SK-N-SH treated with all-trans-retinoic acid at 6 μM for 48 hours (cell line): ENCODE results near the gene LPGAT1.

Source experiments
- ATAC-seq: fragments of 200-7000 bp; cut with Tn5 transposase; 3 replicates; pipeline ENCODE4 v1.9.1; 2020; ENCODE audit warnings: mild to moderate bottlenecking, moderate library complexity
- ARNTL ChIP-seq: fragments of 450-650 bp; formaldehyde crosslinking; IDR thresholded peaks from 2 replicates; pipeline ENCODE4 v1.5.0; 2020; ENCODE audit warnings: low read depth, mild to moderate bottlenecking, moderate library complexity, borderline replicate concordance
- BACH2 ChIP-seq: fragments of 250-450 bp; sonication (Bioruptor Pico); IDR thresholded peaks from 2 replicates; pipeline ENCODE4 v1.9.0; 2021; ENCODE audit warnings: mild to moderate bottlenecking, borderline replicate concordance
- CSDC2 ChIP-seq: fragments of 250-450 bp; sonication (Bioruptor Pico); IDR thresholded peaks from 2 replicates; pipeline ENCODE4 v1.5.0; 2020; ENCODE audit warnings: mild to moderate bottlenecking, moderate library complexity
- CSRNP3 ChIP-seq: fragments of 250-450 bp; sonication (Bioruptor Pico); IDR thresholded peaks from 2 replicates; pipeline ENCODE4 v1.5.1; 2021; ENCODE audit warnings: mild to moderate bottlenecking, moderate library complexity
- ESRRG ChIP-seq: fragments of 250-450 bp; sonication (Bioruptor Pico); IDR thresholded peaks from 2 replicates; pipeline ENCODE4 v1.6.1; 2021; ENCODE audit warnings: mild to moderate bottlenecking
- GLIS3 ChIP-seq: fragments of 250-450 bp; sonication (Bioruptor Pico); IDR thresholded peaks from 2 replicates; pipeline ENCODE4 v1.5.0; 2020; ENCODE audit warnings: mild to moderate bottlenecking, moderate library complexity
- ISL1 ChIP-seq: fragments of 250-450 bp; sonication (Bioruptor Pico); IDR thresholded peaks from 2 replicates; pipeline ENCODE4 v2.1.2; 2022; ENCODE audit warnings: mild to moderate bottlenecking, moderate library complexity
- OSR1 ChIP-seq: fragments of 250-450 bp; sonication (Bioruptor Pico); IDR thresholded peaks from 2 replicates; pipeline ENCODE4 v1.8.0; 2022; ENCODE audit warnings: moderate library complexity, mild to moderate bottlenecking, inconsistent platforms
- PPARA ChIP-seq: fragments of 250-450 bp; sonication (Bioruptor Pico); IDR thresholded peaks from 2 replicates; pipeline ENCODE4 v1.5.0; 2020; ENCODE audit warnings: mild to moderate bottlenecking, borderline replicate concordance
- RARB ChIP-seq: fragments of 250-450 bp; sonication (Bioruptor Pico); IDR thresholded peaks from 2 replicates; pipeline ENCODE4 v1.8.0; 2021; ENCODE audit warnings: mild to moderate bottlenecking, moderate library complexity
- SNAI2 ChIP-seq: fragments of 250-450 bp; sonication (Bioruptor Pico); IDR thresholded peaks from 2 replicates; pipeline ENCODE4 v1.5.0; 2020; ENCODE audit warnings: mild to moderate bottlenecking, moderate library complexity
- TCF4 ChIP-seq: fragments of 250-450 bp; sonication (Bioruptor Pico); IDR thresholded peaks from 2 replicates; pipeline ENCODE4 v1.8.0; 2021; ENCODE audit warnings: mild to moderate bottlenecking, moderate library complexity, borderline replicate concordance
- TOX ChIP-seq: fragments of 250-450 bp; sonication (Bioruptor Pico); IDR thresholded peaks from 2 replicates; pipeline ENCODE4 v1.8.0; 2021; ENCODE audit warnings: mild to moderate bottlenecking, moderate library complexity, borderline replicate concordance
- ZC3H10 ChIP-seq: fragments of 250-450 bp; sonication (Bioruptor Pico); IDR thresholded peaks from 2 replicates; pipeline ENCODE4 v1.5.1; 2021; ENCODE audit warnings: mild to moderate bottlenecking, moderate library complexity
- ZFP3 ChIP-seq: fragments of 250-450 bp; sonication (Bioruptor Pico); IDR thresholded peaks from 2 replicates; pipeline ENCODE4 v1.5.0; 2020; ENCODE audit warnings: mild to moderate bottlenecking, moderate library complexity
- ZFP30 ChIP-seq: fragments of 450-650 bp; formaldehyde crosslinking; IDR thresholded peaks from 2 replicates; pipeline ENCODE4 v1.5.0; 2022; ENCODE audit warnings: mild to moderate bottlenecking, moderate library complexity
- ZNF70 ChIP-seq: fragments of 450-650 bp; formaldehyde crosslinking; IDR thresholded peaks from 2 replicates; pipeline ENCODE4 v1.5.0; 2020; ENCODE audit warnings: mild to moderate bottlenecking, moderate library complexity
- ZNF8 ChIP-seq: fragments of 450-650 bp; formaldehyde crosslinking; IDR thresholded peaks from 2 replicates; pipeline ENCODE4 v1.5.0; 2020; ENCODE audit warnings: mild to moderate bottlenecking, moderate library complexity
- TF ChIP-seq, protein P1 (sequence below): fragments of 250-450 bp; sonication (Bioruptor Pico); IDR thresholded peaks from 2 replicates; pipeline ENCODE4 v1.5.1; 2020; ENCODE audit warnings: low read depth, mild to moderate bottlenecking, moderate library complexity
- TF ChIP-seq, protein P2 (sequence below): fragments of 250-450 bp; sonication (Bioruptor Pico); IDR thresholded peaks from 2 replicates; pipeline ENCODE4 v1.8.0; 2021; ENCODE audit warnings: low read depth, mild to moderate bottlenecking, moderate library complexity, borderline replicate concordance
- TF ChIP-seq, protein P3 (sequence below): fragments of 250-450 bp; sonication (Bioruptor Pico); IDR thresholded peaks from 2 replicates; pipeline ENCODE4 v1.8.0; 2020; ENCODE audit warnings: mild to moderate bottlenecking, moderate library complexity, borderline replicate concordance

LPGAT1 gene, protein sequence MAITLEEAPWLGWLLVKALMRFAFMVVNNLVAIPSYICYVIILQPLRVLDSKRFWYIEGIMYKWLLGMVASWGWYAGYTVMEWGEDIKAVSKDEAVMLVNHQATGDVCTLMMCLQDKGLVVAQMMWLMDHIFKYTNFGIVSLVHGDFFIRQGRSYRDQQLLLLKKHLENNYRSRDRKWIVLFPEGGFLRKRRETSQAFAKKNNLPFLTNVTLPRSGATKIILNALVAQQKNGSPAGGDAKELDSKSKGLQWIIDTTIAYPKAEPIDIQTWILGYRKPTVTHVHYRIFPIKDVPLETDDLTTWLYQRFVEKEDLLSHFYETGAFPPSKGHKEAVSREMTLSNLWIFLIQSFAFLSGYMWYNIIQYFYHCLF

DNA sequence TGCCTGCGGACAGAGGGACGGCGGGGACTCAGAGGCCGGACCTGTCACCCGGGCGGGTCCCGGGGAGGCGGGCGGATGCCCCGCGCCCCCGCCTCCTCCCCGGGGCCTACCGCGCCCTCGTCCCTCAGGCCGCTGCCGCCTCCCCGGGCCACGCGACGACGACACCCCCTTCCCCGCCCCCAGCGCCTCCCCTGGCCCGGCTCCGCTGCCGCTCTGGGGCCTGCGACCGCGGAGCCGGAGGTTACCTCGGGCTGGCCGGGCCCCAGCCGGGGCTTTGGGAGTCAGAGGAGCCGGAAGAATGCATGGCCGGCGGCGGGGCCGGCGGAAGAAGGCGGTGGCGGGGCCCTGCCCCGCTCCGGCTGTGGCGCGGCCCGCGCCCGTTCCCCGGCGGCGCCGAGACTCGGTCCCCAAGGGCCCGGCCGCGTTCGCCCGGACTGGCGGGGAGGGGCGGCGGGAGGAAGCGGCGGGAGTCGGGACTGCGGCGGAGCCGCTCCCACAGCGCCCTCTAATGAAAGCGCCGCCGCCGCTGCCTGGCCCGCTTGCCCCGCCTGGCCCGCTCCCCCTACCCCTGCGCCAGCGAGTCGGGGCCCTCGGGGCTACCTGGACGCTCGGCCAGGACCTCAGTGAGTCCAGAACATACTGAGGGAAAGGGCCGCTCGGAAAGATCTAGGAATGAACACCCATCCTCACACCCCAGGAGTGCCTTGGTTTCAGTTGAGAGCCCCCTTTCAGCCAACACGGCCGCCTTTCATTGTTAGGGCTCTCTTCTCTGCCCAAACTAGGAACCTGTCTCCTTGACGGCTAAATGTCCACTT is at the start of gene LPGAT1:
TSS of gene LPGAT1 (minus strand) at position 436 of the 815 bp plus-strand sequence. CDS start 1,467 bp downstream, outside the sequence.
- ATAC-seq = peak; percentile 93
- no peak for TF ChIP-seq ESRRG (CRISPR knock-in tag)
- TF ChIP-seq ARNTL (CRISPR knock-in tag) = no peak
- TF ChIP-seq, protein P1, sequence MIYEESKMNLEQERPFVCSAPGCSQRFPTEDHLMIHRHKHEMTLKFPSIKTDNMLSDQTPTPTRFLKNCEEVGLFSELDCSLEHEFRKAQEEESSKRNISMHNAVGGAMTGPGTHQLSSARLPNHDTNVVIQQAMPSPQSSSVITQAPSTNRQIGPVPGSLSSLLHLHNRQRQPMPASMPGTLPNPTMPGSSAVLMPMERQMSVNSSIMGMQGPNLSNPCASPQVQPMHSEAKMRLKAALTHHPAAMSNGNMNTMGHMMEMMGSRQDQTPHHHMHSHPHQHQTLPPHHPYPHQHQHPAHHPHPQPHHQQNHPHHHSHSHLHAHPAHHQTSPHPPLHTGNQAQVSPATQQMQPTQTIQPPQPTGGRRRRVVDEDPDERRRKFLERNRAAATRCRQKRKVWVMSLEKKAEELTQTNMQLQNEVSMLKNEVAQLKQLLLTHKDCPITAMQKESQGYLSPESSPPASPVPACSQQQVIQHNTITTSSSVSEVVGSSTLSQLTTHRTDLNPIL (CRISPR knock-in tag) = no peak
- TF ChIP-seq BACH2 (CRISPR knock-in tag) = no peak
- no peak for TF ChIP-seq GLIS3 (CRISPR knock-in tag)
- no peak for TF ChIP-seq CSDC2 (CRISPR knock-in tag)
- no peak for TF ChIP-seq TCF4 (CRISPR knock-in tag)

DNA sequence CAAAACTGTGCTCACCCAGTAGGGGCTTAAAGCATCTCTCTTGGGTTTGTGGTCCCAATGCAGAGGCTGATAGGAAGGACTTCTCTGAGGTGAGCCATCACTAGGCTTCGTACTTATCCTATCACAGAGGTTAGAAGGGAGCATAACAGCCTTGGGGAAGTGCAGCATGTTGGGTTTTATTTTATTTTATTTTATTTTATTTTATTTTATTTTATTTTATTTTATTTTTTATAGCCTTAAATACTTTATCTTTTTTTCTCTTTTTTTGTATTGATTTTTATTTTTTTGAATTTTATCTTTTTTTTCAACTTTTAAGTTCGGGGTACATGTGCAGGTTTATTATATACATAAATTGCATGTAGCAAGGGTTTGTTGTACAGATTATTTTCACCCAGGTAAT is 48.9 kb upstream of the LPGAT1 start:
- TF ChIP-seq PPARA (CRISPR knock-in tag) (no peak), ZNF70 (CRISPR knock-in tag) (no peak)
- ATAC-seq = no peak

DNA sequence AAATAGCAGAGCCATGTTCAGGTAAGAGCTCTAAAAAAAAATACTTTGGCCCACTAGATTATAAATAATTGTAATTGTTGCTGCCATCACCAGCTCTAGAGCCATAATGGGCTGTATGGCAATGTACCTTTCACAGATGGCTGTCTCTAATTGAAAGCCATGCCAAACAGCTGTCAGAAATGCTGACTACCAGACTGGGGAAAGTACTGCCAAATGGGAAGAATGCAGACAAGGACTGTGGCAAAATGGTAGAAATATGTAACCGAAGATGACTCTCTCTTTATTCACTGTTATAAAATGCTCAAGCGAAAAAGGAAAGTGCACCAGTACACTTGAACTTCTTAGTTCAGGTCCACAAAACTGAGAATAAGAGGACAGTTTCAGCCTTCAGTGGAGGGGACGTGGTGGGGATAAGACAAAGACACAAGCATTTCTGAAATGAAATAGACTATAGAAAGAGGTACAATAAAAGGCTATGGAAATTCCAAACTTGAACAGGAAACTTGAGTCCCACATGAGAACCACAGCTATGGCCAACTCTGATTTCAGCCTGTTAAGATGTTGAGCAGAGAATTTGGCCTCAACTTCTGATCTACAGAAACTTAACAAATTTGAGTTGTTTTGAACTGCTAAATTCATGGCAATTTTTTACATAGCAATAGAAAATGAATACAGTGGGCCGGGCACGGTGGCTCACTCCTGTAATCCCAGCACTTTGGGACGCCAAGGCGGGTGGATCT is 46.5 kb upstream of the LPGAT1 start:
- ATAC-seq = peak; percentile 90
- no peak for TF ChIP-seq GLIS3 (CRISPR knock-in tag)
- no peak for TF ChIP-seq ZNF8 (CRISPR knock-in tag)
- no peak for TF ChIP-seq TCF4 (CRISPR knock-in tag)
- TF ChIP-seq, protein P1 (CRISPR knock-in tag) = no peak
- no peak for TF ChIP-seq ISL1 (CRISPR knock-in tag)
- no peak for TF ChIP-seq ZFP3 (CRISPR knock-in tag)
- no peak for TF ChIP-seq SNAI2 (CRISPR knock-in tag)
- 0 out of 2 replicates have a peak, but pooled peaks have one; percentile 30 for TF ChIP-seq TOX (CRISPR knock-in tag)
- 0 out of 2 replicates have a peak, but pooled peaks have one; percentile 42 for TF ChIP-seq OSR1 (CRISPR knock-in tag)
- TF ChIP-seq ARNTL (CRISPR knock-in tag) = no peak
- no peak for TF ChIP-seq RARB
- no peak for TF ChIP-seq ZFP30
- TF ChIP-seq, all 23 proteins: peak for 2

GRCh38 chr1:211875541-211875940 is 45.0 kb upstream of the LPGAT1 start:
- TF ChIP-seq CSRNP3 (CRISPR knock-in tag) = no peak
- TF ChIP-seq ARNTL (CRISPR knock-in tag) = no peak
- TF ChIP-seq SNAI2 (CRISPR knock-in tag) = no peak
- no peak for TF ChIP-seq ZC3H10 (CRISPR knock-in tag)
- TF ChIP-seq TOX (CRISPR knock-in tag) = no peak
- no peak for TF ChIP-seq ZNF8 (CRISPR knock-in tag)
- no peak for TF ChIP-seq GLIS3 (CRISPR knock-in tag)
- no peak for TF ChIP-seq ZFP3 (CRISPR knock-in tag)
- TF ChIP-seq, protein P1 (CRISPR knock-in tag) = no peak
- TF ChIP-seq, protein P2, sequence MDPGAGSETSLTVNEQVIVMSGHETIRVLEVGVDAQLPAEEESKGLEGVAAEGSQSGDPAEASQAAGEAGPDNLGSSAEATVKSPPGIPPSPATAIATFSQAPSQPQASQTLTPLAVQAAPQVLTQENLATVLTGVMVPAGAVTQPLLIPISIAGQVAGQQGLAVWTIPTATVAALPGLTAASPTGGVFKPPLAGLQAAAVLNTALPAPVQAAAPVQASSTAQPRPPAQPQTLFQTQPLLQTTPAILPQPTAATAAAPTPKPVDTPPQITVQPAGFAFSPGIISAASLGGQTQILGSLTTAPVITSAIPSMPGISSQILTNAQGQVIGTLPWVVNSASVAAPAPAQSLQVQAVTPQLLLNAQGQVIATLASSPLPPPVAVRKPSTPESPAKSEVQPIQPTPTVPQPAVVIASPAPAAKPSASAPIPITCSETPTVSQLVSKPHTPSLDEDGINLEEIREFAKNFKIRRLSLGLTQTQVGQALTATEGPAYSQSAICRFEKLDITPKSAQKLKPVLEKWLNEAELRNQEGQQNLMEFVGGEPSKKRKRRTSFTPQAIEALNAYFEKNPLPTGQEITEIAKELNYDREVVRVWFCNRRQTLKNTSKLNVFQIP = no peak
- TF ChIP-seq OSR1 (CRISPR knock-in tag) = no peak
- TF ChIP-seq PPARA (CRISPR knock-in tag) = no peak
- TF ChIP-seq, protein P3, sequence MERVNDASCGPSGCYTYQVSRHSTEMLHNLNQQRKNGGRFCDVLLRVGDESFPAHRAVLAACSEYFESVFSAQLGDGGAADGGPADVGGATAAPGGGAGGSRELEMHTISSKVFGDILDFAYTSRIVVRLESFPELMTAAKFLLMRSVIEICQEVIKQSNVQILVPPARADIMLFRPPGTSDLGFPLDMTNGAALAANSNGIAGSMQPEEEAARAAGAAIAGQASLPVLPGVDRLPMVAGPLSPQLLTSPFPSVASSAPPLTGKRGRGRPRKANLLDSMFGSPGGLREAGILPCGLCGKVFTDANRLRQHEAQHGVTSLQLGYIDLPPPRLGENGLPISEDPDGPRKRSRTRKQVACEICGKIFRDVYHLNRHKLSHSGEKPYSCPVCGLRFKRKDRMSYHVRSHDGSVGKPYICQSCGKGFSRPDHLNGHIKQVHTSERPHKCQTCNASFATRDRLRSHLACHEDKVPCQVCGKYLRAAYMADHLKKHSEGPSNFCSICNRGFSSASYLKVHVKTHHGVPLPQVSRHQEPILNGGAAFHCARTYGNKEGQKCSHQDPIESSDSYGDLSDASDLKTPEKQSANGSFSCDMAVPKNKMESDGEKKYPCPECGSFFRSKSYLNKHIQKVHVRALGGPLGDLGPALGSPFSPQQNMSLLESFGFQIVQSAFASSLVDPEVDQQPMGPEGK = no peak
- TF ChIP-seq CSDC2 (CRISPR knock-in tag) = no peak
- TF ChIP-seq TCF4 (CRISPR knock-in tag) = no peak
- no peak for TF ChIP-seq ISL1 (CRISPR knock-in tag)
- TF ChIP-seq BACH2 (CRISPR knock-in tag) = no peak

More at GRCh38 chr1:211875541-211875940, 45.0 kb upstream of the LPGAT1 start:
- ATAC-seq = no peak
